ENCODE results near the gene MUS81.

MUS81 gene

GRCh38 chr11:65854161-65854592 is 6.1 kb upstream of the MUS81 start:
- peak overlapping the region; percentile 46 to 97 for H3K4me3 ChIP-seq (ENCODE audit: low read length in 2 of 2)
- no peaks in the 10 kb centered on the region for H3K27me3 ChIP-seq (ENCODE audit: control insufficient read depth in 2 of 2, insufficient read depth in 2 of 2, low read length in 2 of 2)
- H3K4me1 ChIP-seq (ENCODE audit: control insufficient read depth in 2 of 2, insufficient read depth in 2 of 2, low read length in 2 of 2), result peaks cover 57 to 61% of the 10 kb centered on the region in 2 donors
- H3K9ac ChIP-seq (ENCODE audit: low read depth in 1 of 2, low read length in 2 of 2), result peak overlapping the region; percentile 38 to 96
- H3K9me3 ChIP-seq (ENCODE audit: control insufficient read depth in 2 of 2, low read length in 2 of 2), result no peaks in the 10 kb centered on the region
- peaks cover 45 to 61% of the 10 kb centered on the region in 2 donors for H3K36me3 ChIP-seq (ENCODE audit: control insufficient read depth in 2 of 2, insufficient read depth in 2 of 2, low read length in 2 of 2)
- peak overlapping the region; percentile 99 for H3K27ac ChIP-seq (ENCODE audit: low read depth in 2 of 2, low read length in 2 of 2)

DNA sequence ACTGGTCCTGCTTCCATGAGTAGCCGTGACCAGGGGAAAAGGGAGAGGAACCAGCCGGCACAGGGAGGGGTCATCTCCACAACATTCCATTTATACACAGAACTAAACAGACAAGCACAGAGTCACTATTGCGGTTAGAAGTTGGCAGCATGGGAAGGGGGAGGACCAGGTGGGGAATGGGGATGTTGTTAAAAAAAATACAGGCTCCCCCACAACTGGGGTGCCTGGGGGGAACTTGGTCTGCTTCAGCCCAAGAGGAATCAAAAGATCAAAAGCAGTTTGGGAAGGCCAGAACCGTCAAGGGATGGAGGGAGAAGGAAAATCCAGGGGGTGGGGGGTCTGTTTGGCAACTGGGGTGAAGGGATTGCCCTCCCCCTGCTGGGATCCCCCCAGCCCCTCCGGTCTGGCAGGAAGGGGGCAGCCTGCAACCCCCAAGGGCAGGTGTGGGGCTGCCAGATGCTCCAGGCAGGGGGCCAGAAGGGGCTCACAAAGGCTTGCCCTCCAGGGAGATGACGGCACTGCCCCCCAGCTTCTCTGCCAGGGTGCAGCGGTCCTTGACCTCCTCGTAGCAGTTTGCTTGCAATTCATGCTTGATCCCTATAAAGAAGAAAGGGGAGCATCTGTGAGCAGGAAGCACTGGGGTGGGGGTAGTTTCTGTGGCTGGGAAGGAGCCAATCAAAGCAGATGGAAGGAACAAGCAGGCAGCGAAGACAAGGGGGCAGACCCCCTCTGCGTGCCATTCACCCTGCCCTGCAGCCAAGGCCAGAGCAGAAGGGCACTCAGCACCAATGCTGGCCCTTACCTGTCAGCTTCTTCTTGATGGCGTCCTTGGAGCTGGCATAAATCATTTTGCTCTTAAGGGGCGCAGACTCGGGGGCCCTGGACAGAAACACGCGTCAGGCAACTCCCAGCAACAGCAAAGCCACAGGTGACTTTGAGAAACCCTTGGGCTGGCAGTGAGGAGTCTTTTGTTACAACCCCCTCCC is 5.1 kb upstream of the MUS81 start:
- H3K36me3 ChIP-seq (ENCODE audit: control insufficient read depth in 2 of 2, insufficient read depth in 2 of 2, low read length in 2 of 2), result peaks cover 45 to 61% of the 10 kb centered on the region in 2 donors
- peak overlapping the region; percentile 38 to 96 for H3K9ac ChIP-seq (ENCODE audit: low read depth in 1 of 2, low read length in 2 of 2)
- H3K27me3 ChIP-seq (ENCODE audit: control insufficient read depth in 2 of 2, insufficient read depth in 2 of 2, low read length in 2 of 2), result no peaks in the 10 kb centered on the region
- no peaks in the 10 kb centered on the region for H3K9me3 ChIP-seq (ENCODE audit: control insufficient read depth in 2 of 2, low read length in 2 of 2)
- H3K4me3 ChIP-seq (ENCODE audit: low read length in 2 of 2), result peak overlapping the region; percentile 93 to 97
- peaks cover 62 to 69% of the 10 kb centered on the region in 2 donors for H3K4me1 ChIP-seq (ENCODE audit: control insufficient read depth in 2 of 2, insufficient read depth in 2 of 2, low read length in 2 of 2)
- H3K27ac ChIP-seq (ENCODE audit: low read depth in 2 of 2, low read length in 2 of 2), result peak overlapping the region; percentile 99

DNA sequence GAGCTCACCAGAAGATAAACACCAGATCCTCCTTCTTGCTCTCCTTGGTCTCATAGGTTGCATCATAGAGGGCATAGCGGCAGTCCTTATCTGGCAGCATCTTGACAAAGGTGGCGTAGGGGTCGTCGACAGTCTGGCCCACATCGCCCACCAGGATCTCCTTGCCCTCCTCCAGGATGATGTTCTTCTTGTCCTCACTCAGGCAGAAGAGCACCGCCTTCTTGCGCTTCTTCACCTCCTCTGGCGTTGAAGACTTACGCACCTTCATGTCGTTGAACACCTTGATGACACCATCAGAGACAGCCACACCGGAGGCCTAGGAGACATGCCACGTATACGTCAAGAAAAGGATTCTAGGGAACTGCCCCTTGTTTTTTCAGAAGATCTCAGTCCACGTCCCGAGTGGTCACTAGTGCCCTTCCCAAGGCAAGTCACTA is 4.3 kb upstream of the MUS81 start:
- Histone ChIP-seq H3K36me3 (ENCODE audit: control insufficient read depth in 2 of 2, insufficient read depth in 2 of 2, low read length in 2 of 2) (peaks cover 42 to 55% of the 10 kb centered on the region in 2 donors), H3K27me3 (ENCODE audit: control insufficient read depth in 2 of 2, insufficient read depth in 2 of 2, low read length in 2 of 2) (no peaks in the 10 kb centered on the region), H3K9ac (ENCODE audit: low read depth in 1 of 2, low read length in 2 of 2) (peak overlapping the region; percentile 88 to 96), H3K4me1 (ENCODE audit: control insufficient read depth in 2 of 2, insufficient read depth in 2 of 2, low read length in 2 of 2) (peaks cover 65 to 69% of the 10 kb centered on the region in 2 donors), H3K9me3 (ENCODE audit: control insufficient read depth in 2 of 2, low read length in 2 of 2) (no peaks in the 10 kb centered on the region), H3K4me3 (ENCODE audit: low read length in 2 of 2) (peak overlapping the region; percentile 93 to 97), H3K27ac (ENCODE audit: low read depth in 2 of 2, low read length in 2 of 2) (peak overlapping the region; percentile 99)

DNA sequence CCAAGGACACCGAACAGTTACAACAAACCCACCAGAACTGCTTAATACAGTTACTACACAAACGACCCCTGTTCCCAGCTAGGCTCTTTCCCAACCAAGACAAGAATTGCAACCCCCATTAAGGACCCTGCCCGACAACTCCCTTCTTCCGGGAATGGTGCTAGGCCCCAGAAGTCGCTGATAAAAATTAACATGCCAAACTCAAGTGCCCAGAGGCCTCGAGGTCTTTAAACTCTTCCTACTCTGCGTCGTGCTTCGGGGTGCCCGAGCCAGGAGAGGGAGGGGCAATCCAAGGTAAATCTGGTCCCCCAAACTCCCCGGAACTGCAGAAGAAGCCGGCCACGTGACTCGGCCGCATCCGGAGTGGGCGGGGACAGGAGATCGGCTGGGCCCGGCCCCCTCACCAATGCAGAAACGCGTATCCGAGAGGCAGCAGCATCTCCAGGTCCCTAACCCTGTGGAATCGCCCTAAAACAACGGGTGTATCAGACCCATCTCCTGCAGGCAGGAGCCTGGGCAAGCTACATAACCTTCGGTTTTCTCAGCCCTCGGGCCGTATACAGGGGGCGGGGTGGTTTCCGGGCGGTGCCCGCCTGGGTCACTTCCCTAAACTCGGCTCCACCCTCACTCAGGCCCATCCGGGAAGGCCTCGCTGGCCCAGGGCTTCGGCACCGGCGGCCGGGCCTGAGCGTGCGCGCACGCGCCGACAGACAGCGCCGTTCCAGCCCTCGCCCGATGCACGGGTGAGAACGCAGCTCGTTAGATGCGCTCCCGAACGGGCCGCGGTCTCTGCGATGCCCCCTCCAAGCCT is 3.3 kb upstream of the MUS81 start:
- Histone ChIP-seq H3K4me3 (ENCODE audit: low read length in 2 of 2) (peak overlapping the region; percentile 93 to 97), H3K9me3 (ENCODE audit: control insufficient read depth in 2 of 2, low read length in 2 of 2) (no peaks in the 10 kb centered on the region), H3K4me1 (ENCODE audit: control insufficient read depth in 2 of 2, insufficient read depth in 2 of 2, low read length in 2 of 2) (peaks cover 73 to 74% of the 10 kb centered on the region in 2 donors), H3K36me3 (ENCODE audit: control insufficient read depth in 2 of 2, insufficient read depth in 2 of 2, low read length in 2 of 2) (peaks cover 36 to 48% of the 10 kb centered on the region in 2 donors), H3K27ac (ENCODE audit: low read depth in 2 of 2, low read length in 2 of 2) (peak overlapping the region; percentile 99), H3K9ac (ENCODE audit: low read depth in 1 of 2, low read length in 2 of 2) (peak overlapping the region; percentile 88 to 96), H3K27me3 (ENCODE audit: control insufficient read depth in 2 of 2, insufficient read depth in 2 of 2, low read length in 2 of 2) (no peaks in the 10 kb centered on the region)

GRCh38 chr11:65857500-65857852 is 2.8 kb upstream of the MUS81 start:
- Histone ChIP-seq H3K27ac (ENCODE audit: low read depth in 2 of 2, low read length in 2 of 2) (peak overlapping the region; percentile 99), H3K36me3 (ENCODE audit: control insufficient read depth in 2 of 2, insufficient read depth in 2 of 2, low read length in 2 of 2) (peaks cover 31 to 49% of the 10 kb centered on the region in 2 donors), H3K9ac (ENCODE audit: low read depth in 1 of 2, low read length in 2 of 2) (peak overlapping the region; percentile 88 to 96), H3K27me3 (ENCODE audit: control insufficient read depth in 2 of 2, insufficient read depth in 2 of 2, low read length in 2 of 2) (no peaks in the 10 kb centered on the region), H3K9me3 (ENCODE audit: control insufficient read depth in 2 of 2, low read length in 2 of 2) (no peaks in the 10 kb centered on the region), H3K4me1 (ENCODE audit: control insufficient read depth in 2 of 2, insufficient read depth in 2 of 2, low read length in 2 of 2) (peaks cover 70% of the 10 kb centered on the region in 2 donors), H3K4me3 (ENCODE audit: low read length in 2 of 2) (peak overlapping the region; percentile 93 to 97)

GRCh38 chr11:65857853-65858680 is 2.2 kb upstream of the MUS81 start, which contains the start of gene CFL1:
TSS of gene CFL1 (minus strand) at chr11:65858180. CDS start at chr11:65858099, 81 bp downstream.
- peak within 1 kb of the TSS; percentile 99 for H3K27ac ChIP-seq (ENCODE audit: low read depth in 2 of 2, low read length in 2 of 2)
- no peaks in the 10 kb centered on the region for H3K9me3 ChIP-seq (ENCODE audit: control insufficient read depth in 2 of 2, low read length in 2 of 2)
- peaks cover 64 to 67% of the 10 kb centered on the region in 2 donors for H3K4me1 ChIP-seq (ENCODE audit: control insufficient read depth in 2 of 2, insufficient read depth in 2 of 2, low read length in 2 of 2)
- peak within 1 kb of the TSS; percentile 93 to 97 for H3K4me3 ChIP-seq (ENCODE audit: low read length in 2 of 2)
- peak within 1 kb of the TSS; percentile 88 to 96 for H3K9ac ChIP-seq (ENCODE audit: low read depth in 1 of 2, low read length in 2 of 2)
- peaks cover 29 to 50% of the 10 kb centered on the region in 2 donors for H3K36me3 ChIP-seq (ENCODE audit: control insufficient read depth in 2 of 2, insufficient read depth in 2 of 2, low read length in 2 of 2)
- no peaks in the 10 kb centered on the region for H3K27me3 ChIP-seq (ENCODE audit: control insufficient read depth in 2 of 2, insufficient read depth in 2 of 2, low read length in 2 of 2)

DNA sequence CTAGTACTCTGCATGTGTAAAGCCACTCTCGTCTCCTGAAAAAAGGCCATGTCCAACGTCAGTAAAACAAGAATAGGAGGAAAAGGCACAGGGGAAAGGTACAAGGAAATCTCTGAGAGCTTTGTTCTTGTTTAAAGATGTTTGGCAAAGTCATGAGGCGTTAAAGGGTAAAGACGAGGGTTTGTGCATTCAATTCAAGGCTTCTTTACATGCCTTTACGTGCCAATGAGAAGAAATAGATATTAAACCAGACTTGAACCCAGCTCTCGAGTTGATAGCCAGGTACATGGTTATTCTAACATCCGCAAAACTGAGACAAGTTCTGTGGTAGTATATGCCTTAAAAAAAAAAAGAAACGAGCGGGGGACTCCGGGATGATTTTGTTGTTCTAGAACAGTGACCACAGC is 1.5 kb upstream of the MUS81 start:
- Histone ChIP-seq H3K27ac (ENCODE audit: low read depth in 2 of 2, low read length in 2 of 2) (peak overlapping the region; percentile 99), H3K9ac (ENCODE audit: low read depth in 1 of 2, low read length in 2 of 2) (peak overlapping the region; percentile 85 to 96), H3K4me1 (ENCODE audit: control insufficient read depth in 2 of 2, insufficient read depth in 2 of 2, low read length in 2 of 2) (peaks cover 58 to 61% of the 10 kb centered on the region in 2 donors), H3K4me3 (ENCODE audit: low read length in 2 of 2) (peak overlapping the region; percentile 74 to 93), H3K27me3 (ENCODE audit: control insufficient read depth in 2 of 2, insufficient read depth in 2 of 2, low read length in 2 of 2) (no peaks in the 10 kb centered on the region), H3K36me3 (ENCODE audit: control insufficient read depth in 2 of 2, insufficient read depth in 2 of 2, low read length in 2 of 2) (peaks cover 32 to 50% of the 10 kb centered on the region in 2 donors), H3K9me3 (ENCODE audit: control insufficient read depth in 2 of 2, low read length in 2 of 2) (no peaks in the 10 kb centered on the region)

DNA sequence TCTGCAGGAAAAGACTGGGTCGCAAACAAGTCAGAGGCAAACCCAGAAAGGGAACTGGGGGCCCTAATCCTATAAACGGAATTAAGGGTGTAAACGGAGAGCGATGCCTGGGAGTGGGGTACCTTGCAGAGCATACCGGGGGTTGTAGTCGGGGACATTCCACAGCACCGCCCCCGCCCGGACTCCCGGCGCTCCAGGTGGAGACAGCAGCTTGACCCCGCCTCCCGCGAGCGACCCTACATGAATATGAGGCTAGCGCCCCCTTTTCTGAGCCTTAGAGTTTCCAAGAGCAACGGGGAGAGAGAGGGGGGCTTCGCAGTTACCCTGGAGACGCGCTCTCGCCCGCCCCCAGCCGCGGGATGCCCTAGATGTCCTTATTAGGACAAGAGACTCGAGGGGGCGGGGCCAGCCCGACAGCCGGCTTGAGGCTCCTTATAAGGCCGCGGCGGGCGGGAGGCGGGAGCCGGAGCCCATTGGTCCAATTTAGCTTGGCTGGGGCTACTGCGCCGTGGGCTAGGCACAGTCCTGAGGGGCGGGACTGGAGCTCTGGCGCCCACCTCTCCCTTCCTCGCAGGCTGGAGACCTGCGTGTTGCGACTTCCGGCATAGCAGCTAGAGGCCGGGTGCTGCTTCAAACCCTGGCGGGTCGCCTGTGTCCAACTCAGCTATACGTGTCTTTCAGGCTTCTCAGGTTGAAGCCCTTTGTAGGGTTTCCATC is 980 bp upstream of the MUS81 start:
- Histone ChIP-seq H3K4me3 (ENCODE audit: low read length in 2 of 2) (peak overlapping the region; percentile 78 to 93), H3K4me1 (ENCODE audit: control insufficient read depth in 2 of 2, insufficient read depth in 2 of 2, low read length in 2 of 2) (peaks cover 52 to 57% of the 10 kb centered on the region in 2 donors), H3K9me3 (ENCODE audit: control insufficient read depth in 2 of 2, low read length in 2 of 2) (no peaks in the 10 kb centered on the region), H3K27me3 (ENCODE audit: control insufficient read depth in 2 of 2, insufficient read depth in 2 of 2, low read length in 2 of 2) (no peaks in the 10 kb centered on the region), H3K27ac (ENCODE audit: low read depth in 2 of 2, low read length in 2 of 2) (peak overlapping the region; percentile 99), H3K36me3 (ENCODE audit: control insufficient read depth in 2 of 2, insufficient read depth in 2 of 2, low read length in 2 of 2) (peaks cover 36 to 50% of the 10 kb centered on the region in 2 donors), H3K9ac (ENCODE audit: low read depth in 1 of 2, low read length in 2 of 2) (peak overlapping the region; percentile 85 to 96)

All from mucosa of rectum (tissue), 2 donors.